H1 (cell line): ENCODE results near the gene FKTN. TPM values are rescaled to one million over a fixed set of nuclear protein-coding genes. Genes with fewer than 3 reads are reported as not detected.

ENCODE experiments used
- CTCF ChIA-PET: fragments of 300-600 bp; sonication (Branson Sonifier 250); formaldehyde crosslinking; loops from one replicate; lab custom pipeline; 2021; ENCODE audit not compliant: partially characterized antibody; lab: Charles Lee
- POLR2A ChIA-PET: fragments of 300-600 bp; sonication (Branson Sonifier 250); formaldehyde crosslinking; loops from one replicate; lab custom pipeline; 2021; ENCODE audit warnings: inconsistent platforms; ENCODE audit not compliant: partially characterized antibody; lab: Charles Lee
- DNase-seq, 2 experiments: peaks; one replicate each; pipeline versions ENCODE4 v3.0.0 to v3.0.0-alpha.2; 2010 to 2022; ENCODE audit warnings: low spot score in 2 of 2, low read depth in 1 of 2, mixed read lengths in 1 of 2
- FAIRE-seq: peaks from 2 replicates; lab custom pipeline; 2011; peaks lifted over from hg19 to GRCh38; lab: Jason Lieb, UNC
- H2AFZ ChIP-seq: 2 replicates; pipeline ENCODE4 v1.8.1; 2012; ENCODE audit warnings: low read length, inconsistent platforms
- H2AK5ac ChIP-seq: 2 replicates; pipeline ENCODE4 v1.6.1; 2013; ENCODE audit warnings: low read depth, low read length
- H2BK120ac ChIP-seq: replicated peaks from 2 replicates; pipeline ENCODE3; 2013; ENCODE audit warnings: low read depth, low read length, inconsistent platforms
- H2BK12ac ChIP-seq: 2 replicates; pipeline ENCODE4 v1.6.1; 2013; ENCODE audit warnings: low read depth, low read length
- H2BK15ac ChIP-seq: 2 replicates; pipeline ENCODE4 v1.6.1; 2013; ENCODE audit warnings: low read length
- H2BK20ac ChIP-seq: 2 replicates; pipeline ENCODE4 v1.6.1; 2013; ENCODE audit warnings: low read length
- H2BK5ac ChIP-seq: 2 replicates; pipeline ENCODE4 v1.6.1; 2013; ENCODE audit warnings: low read depth, low read length
- H3K14ac ChIP-seq: 2 replicates; pipeline ENCODE4 v1.6.1; 2013; ENCODE audit warnings: inconsistent platforms; ENCODE audit not compliant: insufficient read length
- H3K18ac ChIP-seq: 2 replicates; pipeline ENCODE4 v1.6.1; 2013; ENCODE audit warnings: low read length; ENCODE audit errors: extremely low read depth
- H3K23ac ChIP-seq: 2 replicates; pipeline ENCODE4 v1.6.1; 2013; ENCODE audit warnings: inconsistent platforms; ENCODE audit not compliant: insufficient read length
- H3K23me2 ChIP-seq: 2 replicates; pipeline ENCODE4 v1.6.1; 2013; ENCODE audit warnings: low read depth, low read length
- H3K27ac ChIP-seq: 2 replicates; pipeline ENCODE4 v1.6.1; 2011; ENCODE audit warnings: low read depth, low read length, inconsistent platforms
- H3K27me3 ChIP-seq, 4 experiments: replicated peaks in 1 of 4; 1 replicate in 1 of 4; 2 replicates in 3 of 4; pipeline versions ENCODE4 v1.6.1 to v1.8.1; 2011 to 2013; ENCODE audit warnings: low read length in 3 of 4, mild to moderate bottlenecking in 3 of 4, inconsistent platforms in 2 of 4, mixed read lengths in 2 of 4, moderate library complexity in 1 of 4; ENCODE audit not compliant: control insufficient read depth in 3 of 4, insufficient read depth in 3 of 4; ENCODE audit errors: extremely low read depth in 1 of 4
- H3K36me3 ChIP-seq, 4 experiments: 2 replicates each; pipeline versions ENCODE4 v1.6.1 to v1.8.1; 2011 to 2013; ENCODE audit warnings: mild to moderate bottlenecking in 4 of 4, low read length in 3 of 4, moderate library complexity in 2 of 4, control low read depth in 1 of 4, inconsistent platforms in 1 of 4; ENCODE audit not compliant: insufficient read depth in 4 of 4, control insufficient read depth in 2 of 4
- H3K4ac ChIP-seq: replicated peaks from 2 replicates; pipeline ENCODE3; 2013; ENCODE audit warnings: low read length, low read depth, mixed read lengths, inconsistent platforms; ENCODE audit not compliant: insufficient read length
- H3K4me1 ChIP-seq, 4 experiments: replicated peaks in 1 of 4; 1 replicate in 1 of 4; 2 replicates in 3 of 4; pipeline versions ENCODE4 v1.6.1 to v1.8.1; 2011 to 2013; ENCODE audit warnings: low read length in 3 of 4, inconsistent platforms in 2 of 4, mixed read lengths in 1 of 4; ENCODE audit not compliant: insufficient read depth in 4 of 4, control insufficient read depth in 3 of 4
- H3K4me2 ChIP-seq, 2 experiments: 2 replicates each; pipeline versions ENCODE4 v1.6.1 to v1.8.1; 2011 to 2013; ENCODE audit warnings: low read depth in 2 of 2, low read length in 2 of 2, control low read depth in 1 of 2, inconsistent platforms in 1 of 2, mild to moderate bottlenecking in 1 of 2; ENCODE audit not compliant: insufficient read depth in 1 of 2
- H3K4me3 ChIP-seq, 4 experiments: fragments of 200-600, 300-600 bp in 1 of 4; sonication (generic), shearing (Covaris generic), sonication (Bioruptor Twin) in 1 of 4; 2 replicates each; pipeline versions ENCODE4 v1.5.1 to v1.8.1; 2011 to 2016; ENCODE audit warnings: low read length in 4 of 4, low read depth in 3 of 4, control low read depth in 2 of 4, inconsistent platforms in 2 of 4, mild to moderate bottlenecking in 2 of 4, mixed read lengths in 1 of 4, moderate library complexity in 1 of 4; ENCODE audit not compliant: insufficient read depth in 2 of 4; ENCODE audit errors: extremely low read depth in 1 of 4
- H3K56ac ChIP-seq: replicated peaks from 2 replicates; pipeline ENCODE3; 2013; ENCODE audit warnings: low read depth, mild to moderate bottlenecking, mixed read lengths, low read length, inconsistent platforms; ENCODE audit not compliant: insufficient read length
- H3K79me1 ChIP-seq: 2 replicates; pipeline ENCODE4 v1.6.1; 2013; ENCODE audit warnings: low read depth, low read length, control low read depth
- H3K79me2 ChIP-seq, 2 experiments: 2 replicates each; pipeline versions ENCODE4 v1.6.1 to v1.8.1; 2012 to 2013; ENCODE audit warnings: low read length in 2 of 2, mild to moderate bottlenecking in 2 of 2, inconsistent platforms in 1 of 2; ENCODE audit not compliant: insufficient read depth in 2 of 2, control insufficient read depth in 1 of 2
- H3K9ac ChIP-seq, 4 experiments: replicated peaks in 1 of 4; 1 replicate in 1 of 4; 2 replicates in 3 of 4; pipeline versions ENCODE4 v1.6.1 to v1.8.1; 2011 to 2013; ENCODE audit warnings: low read depth in 3 of 4, low read length in 3 of 4, control low read depth in 2 of 4, mild to moderate bottlenecking in 2 of 4, moderate library complexity in 2 of 4, inconsistent platforms in 1 of 4; ENCODE audit errors: extremely low read depth in 1 of 4
- H3K9me3 ChIP-seq, 2 experiments: 2 replicates each; pipeline versions ENCODE4 v1.6.1 to v1.8.1; 2012 to 2013; ENCODE audit warnings: mild to moderate bottlenecking in 2 of 2, moderate library complexity in 2 of 2, control low read depth in 1 of 2, inconsistent platforms in 1 of 2, low read depth in 1 of 2, low read length in 1 of 2, mixed read lengths in 1 of 2; ENCODE audit not compliant: insufficient read depth in 2 of 2
- H4K20me1 ChIP-seq, 2 experiments: replicated peaks in 1 of 2; 2 replicates each; pipeline versions ENCODE3 to v1.8.1; 2011 to 2013; ENCODE audit warnings: inconsistent platforms in 2 of 2, low read length in 2 of 2, mild to moderate bottlenecking in 1 of 2; ENCODE audit not compliant: insufficient read depth in 2 of 2, control insufficient read depth in 1 of 2
- H4K5ac ChIP-seq: 2 replicates; pipeline ENCODE4 v1.6.1; 2013; ENCODE audit warnings: low read length, low read depth, mixed read lengths, inconsistent platforms; ENCODE audit not compliant: insufficient read length
- H4K8ac ChIP-seq: 2 replicates; pipeline ENCODE4 v1.8.0; 2013; ENCODE audit warnings: mild to moderate bottlenecking, moderate library complexity, low read length, inconsistent platforms; ENCODE audit not compliant: insufficient read depth; ENCODE audit errors: extremely low read depth
- H4K91ac ChIP-seq: replicated peaks from 2 replicates; pipeline ENCODE3; 2013; ENCODE audit warnings: low read length, mixed read lengths, inconsistent platforms; ENCODE audit not compliant: insufficient read length
- BACH1 ChIP-seq: IDR thresholded peaks from 2 replicates; pipeline ENCODE4 v1.6.1; 2012; ENCODE audit warnings: low read length, improper control_type of control experiment
- BCL11A ChIP-seq, 2 experiments: IDR thresholded peaks; one replicate each; pipeline ENCODE4 v1.6.1; 2011; ENCODE audit warnings: low read depth in 2 of 2, low read length in 2 of 2, mild to moderate bottlenecking in 2 of 2
- CBX5 ChIP-seq: fragments of 300-800, 300-1000 bp; sonication (generic); IDR thresholded peaks from 2 replicates; pipeline ENCODE4 v1.7.1; 2016; ENCODE audit warnings: antibody characterized with exemption, low read length, low read depth
- CHD1 ChIP-seq: IDR thresholded peaks from 2 replicates; pipeline ENCODE4 v1.6.1; 2012; ENCODE audit warnings: low read depth, low read length, improper control_type of control experiment
- CHD2 ChIP-seq: IDR thresholded peaks from 2 replicates; pipeline ENCODE4 v1.6.1; 2012; ENCODE audit warnings: low read length, improper control_type of control experiment
- CTCF ChIP-seq, 3 experiments: IDR thresholded peaks; 1 replicate in 2 of 3; 2 replicates in 1 of 3; pipeline versions ENCODE4 v1.5.1 to v1.6.1; 2011; ENCODE audit warnings: low read length in 3 of 3, mild to moderate bottlenecking in 3 of 3, inconsistent platforms in 2 of 3, low read depth in 1 of 3, moderate library complexity in 1 of 3; ENCODE audit not compliant: insufficient read depth in 1 of 3; ENCODE audit errors: control extremely low read depth in 1 of 3
- HDAC6 ChIP-seq: IDR thresholded peaks from one replicate; pipeline ENCODE4 v1.7.1; 2012; ENCODE audit warnings: low read depth, mild to moderate bottlenecking, inconsistent platforms, low read length, moderate library complexity
- KDM1A ChIP-seq: fragments of 200-600, 300-600 bp; sonication (generic); IDR thresholded peaks from 2 replicates; pipeline ENCODE4 v1.7.1; 2016; ENCODE audit warnings: mild to moderate bottlenecking, low read length, borderline replicate concordance
- PHF8 ChIP-seq: fragments of 200-600 bp; sonication (generic); conservative IDR thresholded peaks from 2 replicates; pipeline ENCODE4 v1.7.1; 2012; ENCODE audit warnings: low read depth, mild to moderate bottlenecking, inconsistent platforms, low read length, moderate library complexity
- SIN3A ChIP-seq, 2 experiments: IDR thresholded peaks in 1 of 2; conservative IDR thresholded peaks in 1 of 2; 2 replicates each; pipeline ENCODE4 v1.6.1; 2011 to 2012; ENCODE audit warnings: low read length in 2 of 2, improper control_type of control experiment in 1 of 2, low read depth in 1 of 2, mild to moderate bottlenecking in 1 of 2
- SP2 ChIP-seq: IDR thresholded peaks from 2 replicates; pipeline ENCODE4 v1.6.1; 2012; ENCODE audit warnings: mild to moderate bottlenecking, low read length, inconsistent platforms
- SP4 ChIP-seq: IDR thresholded peaks from 2 replicates; pipeline ENCODE4 v1.6.1; 2012; ENCODE audit warnings: low read length, inconsistent platforms
- TEAD4 ChIP-seq: IDR thresholded peaks from 2 replicates; pipeline ENCODE4 v1.6.1; 2012; ENCODE audit warnings: low read depth, low read length, inconsistent platforms, mixed read lengths
- WGBS, 2 experiments: shearing (Covaris generic) in 1 of 2; methylation state at CpG; one replicate each; pipeline versions ENCODE4 v1.1.6 to v1.1.7; 2013 to 2015; ENCODE audit warnings: low lambda C conversion rate in 2 of 2, mixed read lengths in 2 of 2, inconsistent platforms in 1 of 2, low coverage in 1 of 2, missing lambda C conversion rate in 1 of 2; ENCODE audit not compliant: insufficient replicate concordance in 2 of 2, insufficient coverage in 1 of 2, insufficient read length in 1 of 2; ENCODE audit errors: extremely low coverage in 1 of 2, missing lambda C conversion rate in 1 of 2; 5-methylcytosine and 5-hydroxymethylcytosine counted together
- polyA plus RNA-seq, 7 experiments: library from polyadenylated mRNA; depleted of rRNA in 3 of 7; stranded (reverse) in 5 of 7; unstranded in 2 of 7; fragments of >200 nt in 5 of 7; fragments of 200-250 nt in 2 of 7; gene quantifications; 1 replicate in 5 of 7; 2 replicates in 1 of 7; 4 replicates in 1 of 7; pipeline versions ENCODE4 v1.2.1 to v1.2.3, GENCODE V29; 2011 to 2013; ENCODE audit warnings: missing spikeins in 2 of 7, mixed read lengths in 2 of 7
- total RNA-seq: library from RNA; stranded (reverse); fragmentation: NEBNext Ultra II Directional; extraction: Animal tissue kit (Norgen Biotek cat#: 25700); gene quantifications from 2 replicates; pipeline ENCODE4 v1.2.1, GENCODE V29; 2021

Gene FKTN
- total and polyA plus RNA-seq, 2 of the 8 experiments (the other 6 are each of a cell fraction or from before 2014, with no cell fraction given) = 2.7 to 13.4 TPM

- no peak for FAIRE-seq
- no peak overlapping the region for H3K27ac ChIP-seq
- DNase-seq = no peak
- 100% methylated on average over 1 of the region's 1 CpG; no CpG with 5 or more reads in 1 of the 2 experiments for WGBS, 2 experiments
- no peaks in the 10 kb centered on the region for H3K9me3 ChIP-seq
- H3K4me2 ChIP-seq = no peak overlapping the region
- H3K27me3 ChIP-seq = no peaks in the 10 kb centered on the region
- H2BK15ac ChIP-seq = no peak overlapping the region
- no peaks in the 10 kb centered on the region for H4K20me1 ChIP-seq
- no peak overlapping the region for H4K8ac ChIP-seq
- no peak overlapping the region for H4K5ac ChIP-seq
- no peak overlapping the region for H3K4ac ChIP-seq
- no peaks in the 10 kb centered on the region for H3K23me2 ChIP-seq
- no peak overlapping the region for H3K4me3 ChIP-seq
- no peak overlapping the region for H3K56ac ChIP-seq
- no peak overlapping the region for H3K18ac ChIP-seq
- no peak overlapping the region for H2AFZ ChIP-seq
- H4K91ac ChIP-seq = no peak overlapping the region
- H3K79me2 ChIP-seq = no peaks in the 10 kb centered on the region
- no peaks in the 10 kb centered on the region for H3K79me1 ChIP-seq
- no peaks in the 10 kb centered on the region for H3K36me3 ChIP-seq
- no peak overlapping the region for H3K9ac ChIP-seq
- no peak overlapping the region for H2BK5ac ChIP-seq
- no peak overlapping the region for H2BK12ac ChIP-seq
- ChIA-PET CTCF (interaction anchor here (0.9 to 1.0 kb wide), 2 partner anchors 11 to 32 kb away, joined by 3 read pairs; no protein-coding TSS in a partner anchor), POLR2A (no interaction called here)
- no peak overlapping the region for H2AK5ac ChIP-seq
- no peak overlapping the region for H3K23ac ChIP-seq
- TF ChIP-seq BCL11A (IDR thresholded peaks at IDR 0.05; ENCODE audit: low read depth in 2 of 2, low read length in 2 of 2) = no peak
- TF ChIP-seq CTCF (IDR thresholded peaks at IDR 0.05; ENCODE audit: control extremely low read depth in 1 of 3, insufficient read depth in 1 of 3, low read depth in 1 of 3, low read length in 3 of 3) = no peak
- no peak for TF ChIP-seq CHD1
- no peak for TF ChIP-seq SIN3A (conservative IDR thresholded peaks at IDR 0.05 in 1 of 2, IDR thresholded peaks at IDR 0.05 in 1 of 2; ENCODE audit: low read depth in 1 of 2, low read length in 2 of 2)
- no peak for TF ChIP-seq SP4
- no peak for TF ChIP-seq CHD2
- TF ChIP-seq HDAC6 = no peak
- TF ChIP-seq SP2 = no peak
- TF ChIP-seq TEAD4 = no peak
- TF ChIP-seq KDM1A = no peak
- TF ChIP-seq CBX5 = no peak
- no peak for TF ChIP-seq PHF8
- no peak for TF ChIP-seq BACH1
- H3K4me1 ChIP-seq = peaks cover 0 to 8% (median 7%) of the 10 kb centered on the region in 4 experiments; a peak in 5 of 7 replicates
- H3K14ac ChIP-seq = no peak overlapping the region
- H2BK120ac ChIP-seq = no peak overlapping the region
- H2BK20ac ChIP-seq = no peak overlapping the region
Observed at GRCh38 chr9:105681724-105682123, 123.8 kb downstream of the FKTN start.
